ENCODE results near the gene EYA2.

- TF ChIP-seq CTCF (IDR thresholded peaks at IDR 0.05) (no peak), POLR2A (IDR thresholded peaks at IDR 0.05) (no peak)
These were observed 37.4 kb upstream of the EYA2 start for GRCh38 chr20:46857061-46857831.

All from heart left ventricle (tissue), 13 donors.